HG02763 (cell line): ENCODE results near the gene ELANE.

Experiments
- ATAC-seq: cut with Tn5 transposase; IDR thresholded peaks from one replicate; pipeline ENCODE4 v1.9.1; 2021; ENCODE audit warnings: mild to moderate bottlenecking, moderate library complexity; ENCODE audit not compliant: unreplicated experiment

ELANE gene

GRCh38 chr19:892894-893689 lies 41.0 kb downstream of the ELANE start, which contains the start of the genes MED16 and RNU6-9:
TSS of gene MED16 (minus strand) at chr19:893187. CDS start at chr19:891131, 2,056 bp downstream.
TSS of gene RNU6-9 (plus strand) at chr19:893484.
- ATAC-seq, result peak; percentile 82

GRCh38 chr19:896434-896833 lies 44.3 kb downstream of the ELANE start:
- ATAC-seq, result no peak

- no peak for ATAC-seq
Measured at GRCh38 chr19:896999-897398, 44.9 kb downstream of the ELANE start.

GRCh38 chr19:897442-898039 lies 45.4 kb downstream of the ELANE start:
- no peak for ATAC-seq

- no peak for ATAC-seq
Measured at GRCh38 chr19:898663-899062, 46.6 kb downstream of the ELANE start.

GRCh38 chr19:899336-900042 lies 47.4 kb downstream of the ELANE start:
- ATAC-seq, result no peak

GRCh38 chr19:900043-900301 lies 47.9 kb downstream of the ELANE start:
- ATAC-seq, result no peak

GRCh38 chr19:900302-901111 lies 48.4 kb downstream of the ELANE start:
- ATAC-seq, result no peak

- ATAC-seq, result no peak
Measured at GRCh38 chr19:901216-902092, 49.4 kb downstream of the ELANE start.

GRCh38 chr19:902093-902370 lies 49.9 kb downstream of the ELANE start:
- no peak for ATAC-seq

- ATAC-seq, result no peak
Measured at GRCh38 chr19:902446-903226, 50.5 kb downstream of the ELANE start.

- no peak for ATAC-seq
Measured at GRCh38 chr19:903266-903797, 51.2 kb downstream of the ELANE start.

GRCh38 chr19:904545-904944 lies 52.4 kb downstream of the ELANE start:
- no peak for ATAC-seq
